HG02588 (cell line): ENCODE results near the gene CBX6.
"Not testable (repeated sequence)": the region's sequence is repeated elsewhere in the genome, so short reads cannot be mapped to it uniquely, and the experiment has no call there.

ENCODE experiments used
- ATAC-seq: cut with Tn5 transposase; IDR thresholded peaks from one replicate; pipeline ENCODE4 v1.9.1; 2021; ENCODE audit warnings: mild to moderate bottlenecking, moderate library complexity; ENCODE audit not compliant: unreplicated experiment

The CBX6 gene

DNA sequence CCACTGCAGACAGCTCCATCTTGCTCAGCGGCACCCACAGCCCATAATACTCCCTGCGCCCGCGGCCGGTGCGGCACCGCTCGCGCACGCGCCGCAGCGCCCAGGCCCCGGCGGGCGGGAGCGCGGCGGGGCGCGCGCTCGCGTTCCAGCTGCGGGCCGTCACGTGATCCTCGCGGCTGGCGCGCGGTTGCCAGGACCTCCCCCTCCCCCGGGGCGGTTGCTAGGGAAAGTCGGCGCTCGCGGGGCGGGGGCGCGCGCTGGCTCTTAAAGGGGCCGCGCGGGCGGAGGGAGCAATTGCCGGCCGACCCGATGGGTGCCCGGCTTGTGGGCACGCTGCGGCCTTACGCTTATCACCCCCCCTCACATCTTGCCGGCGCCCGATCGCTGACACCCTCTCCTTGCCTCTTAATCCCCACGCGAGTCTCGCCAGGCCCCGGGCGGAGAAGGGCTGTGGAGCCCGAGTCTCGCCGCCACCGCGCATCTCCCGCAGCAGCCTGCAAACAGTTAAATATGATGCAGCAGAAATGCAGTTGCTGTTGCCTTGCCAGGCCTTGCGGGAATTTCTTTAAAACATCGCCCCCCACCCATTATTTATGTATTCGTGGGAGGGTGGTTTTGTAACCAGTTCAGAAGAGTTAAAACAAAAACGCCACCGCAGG lies at the start of gene CBX6:
Gene CBX6 (minus strand): TSS at position 45 of the 659 bp plus-strand sequence. CDS start 26 bp downstream, at position 19.
- ATAC-seq = peak; percentile 67

DNA sequence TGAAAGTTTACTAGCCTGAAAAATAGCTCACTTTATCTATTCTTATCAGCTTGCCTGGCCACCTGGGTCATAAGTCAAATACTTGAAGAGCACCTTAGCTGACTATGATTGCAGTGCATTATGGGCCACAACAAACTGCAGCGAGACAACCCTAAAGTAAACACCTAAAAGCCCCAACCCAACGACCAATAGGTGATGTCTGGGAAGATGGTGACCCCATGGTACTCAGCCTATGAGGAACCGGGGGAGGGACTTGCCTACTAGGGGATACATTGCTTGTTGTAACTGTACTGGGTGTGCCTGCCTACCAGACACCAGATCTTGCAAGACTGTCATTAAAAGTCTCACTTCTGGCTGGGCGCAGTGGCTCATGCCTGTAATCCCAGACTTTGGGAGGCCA lies 49.8 kb upstream of the CBX6 start:
- ATAC-seq = no peak

DNA sequence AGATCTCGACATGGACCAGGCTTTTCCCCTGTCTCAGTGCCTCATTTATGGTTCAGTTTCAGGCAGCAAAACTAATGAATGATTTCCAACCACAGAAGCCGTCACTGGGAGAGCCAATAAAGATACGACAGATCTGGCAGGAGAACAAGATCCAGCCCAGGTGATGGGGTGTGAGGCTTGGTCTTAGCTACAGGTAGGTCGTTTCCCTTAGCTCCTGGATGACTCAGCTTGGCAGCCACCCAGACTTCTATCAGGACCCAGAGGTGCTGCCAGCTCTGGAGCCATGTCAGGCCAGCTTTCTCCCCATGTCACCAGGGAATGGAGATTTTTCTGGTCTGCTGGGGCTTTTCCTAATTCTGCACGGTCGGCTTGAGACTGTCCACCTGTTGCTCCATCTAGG lies 49.1 kb upstream of the CBX6 start:
- ATAC-seq = no peak

DNA sequence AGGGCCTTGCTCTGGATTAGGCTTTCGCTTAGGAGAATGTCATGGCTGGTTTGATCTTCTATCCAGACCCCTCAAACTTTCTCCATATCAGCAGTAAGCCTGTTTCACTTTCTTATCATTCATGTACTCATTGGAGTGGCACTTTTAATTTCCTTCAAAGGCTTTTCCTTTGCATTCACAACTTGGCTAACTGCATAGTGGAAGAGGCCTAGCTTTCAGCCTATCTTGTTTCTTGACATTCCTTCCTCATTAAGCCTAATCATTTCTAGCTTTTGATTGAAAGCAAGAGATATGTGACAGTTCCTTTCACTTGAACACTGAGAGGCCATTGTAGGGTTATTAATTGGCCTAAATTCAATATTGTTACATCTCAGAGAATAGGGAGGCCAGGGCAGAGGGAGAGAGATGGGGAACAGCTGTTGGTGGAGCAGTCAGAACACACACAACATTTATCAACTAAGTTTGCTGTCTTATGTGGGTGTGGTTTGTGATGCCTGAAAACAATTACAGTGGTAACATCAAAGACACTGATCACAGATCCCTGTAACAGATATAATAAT lies 47.7 kb upstream of the CBX6 start:
- ATAC-seq = no peak

DNA sequence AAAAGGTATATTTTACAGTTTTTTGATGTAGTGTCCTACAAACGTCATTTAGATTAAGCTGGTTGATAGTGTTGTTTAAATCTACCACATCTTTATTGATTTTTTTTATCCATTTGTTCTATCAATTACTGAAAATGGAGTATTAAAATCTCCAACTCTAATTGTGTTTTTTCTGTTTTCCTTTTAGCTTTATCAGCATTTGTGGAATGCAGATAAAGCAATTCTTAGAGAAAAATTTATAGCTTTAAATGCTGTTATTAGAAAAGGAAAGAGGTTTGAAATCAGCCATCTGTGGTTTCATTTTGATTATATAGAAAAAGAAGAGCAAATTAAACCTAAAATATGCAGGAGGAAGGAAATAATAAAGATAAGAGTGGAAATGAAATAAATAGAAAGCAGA lies 39.4 kb upstream of the CBX6 start:
- ATAC-seq = no peak

DNA sequence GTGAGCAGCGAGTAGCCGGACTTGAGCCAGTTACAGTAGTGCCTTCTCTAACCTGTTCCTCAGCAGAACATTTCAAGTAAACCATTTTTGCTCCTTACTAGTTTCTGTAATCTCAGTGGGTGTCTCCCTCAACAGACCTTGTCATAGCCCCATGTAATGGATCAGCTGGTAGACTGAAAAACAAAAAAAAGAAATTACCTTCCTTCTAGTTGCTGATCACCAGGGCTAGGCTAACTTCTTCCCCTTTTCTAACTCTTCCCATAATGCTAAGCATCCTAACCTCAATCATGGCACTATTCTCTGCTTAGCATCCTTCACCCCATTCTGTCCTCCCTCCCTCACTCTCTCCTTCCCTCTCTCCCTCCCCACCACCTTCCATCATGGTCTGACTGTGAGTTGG lies 35.8 kb upstream of the CBX6 start:
- no peak for ATAC-seq

DNA sequence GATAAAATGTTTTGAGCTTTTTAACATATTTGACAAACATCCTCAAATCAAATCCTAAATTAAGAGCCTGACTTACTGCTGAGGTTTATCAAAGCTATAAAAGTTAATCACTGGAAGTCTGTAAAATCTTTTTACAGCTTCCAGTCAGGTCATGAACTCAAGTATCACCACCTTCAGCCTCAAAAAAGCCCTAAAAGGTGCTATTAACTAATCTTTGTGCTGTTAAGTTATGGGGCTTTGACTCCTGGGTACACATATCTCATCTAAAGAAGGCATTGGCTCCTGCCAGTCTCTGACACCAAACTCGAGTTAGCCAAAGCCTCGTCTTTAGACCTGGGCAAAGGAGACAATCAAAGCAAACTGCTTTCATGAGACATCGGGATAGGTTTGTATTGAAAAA lies 34.0 kb upstream of the CBX6 start:
- no peak for ATAC-seq

DNA sequence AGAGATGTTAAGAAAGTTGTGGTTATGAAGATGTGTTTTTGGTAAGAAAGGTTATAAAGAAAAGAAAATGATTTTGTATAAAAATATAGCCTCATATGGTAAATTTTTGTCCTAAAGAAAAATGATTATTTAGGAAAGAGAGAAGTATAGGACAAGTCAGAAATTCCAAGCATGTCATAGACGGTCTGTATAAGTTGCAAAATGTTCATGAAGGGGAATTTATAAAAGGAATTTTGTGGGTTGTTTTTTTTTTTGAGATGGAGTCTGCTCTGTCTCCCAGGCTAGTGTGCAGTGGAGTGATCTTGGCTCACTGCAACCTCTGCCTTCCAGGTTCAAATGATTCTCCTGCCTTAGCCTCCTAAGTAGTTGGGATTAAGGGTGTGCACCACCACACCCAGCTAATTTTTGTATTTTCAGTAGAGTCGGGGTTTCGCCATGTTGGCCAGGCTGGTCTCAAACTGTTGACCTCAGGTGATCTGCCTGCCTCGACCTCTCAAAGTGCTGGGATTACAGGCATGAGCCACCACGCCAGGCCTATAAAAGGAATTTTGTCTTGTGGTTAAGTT lies 32.1 kb upstream of the CBX6 start:
- not testable (repeated sequence) for ATAC-seq

DNA sequence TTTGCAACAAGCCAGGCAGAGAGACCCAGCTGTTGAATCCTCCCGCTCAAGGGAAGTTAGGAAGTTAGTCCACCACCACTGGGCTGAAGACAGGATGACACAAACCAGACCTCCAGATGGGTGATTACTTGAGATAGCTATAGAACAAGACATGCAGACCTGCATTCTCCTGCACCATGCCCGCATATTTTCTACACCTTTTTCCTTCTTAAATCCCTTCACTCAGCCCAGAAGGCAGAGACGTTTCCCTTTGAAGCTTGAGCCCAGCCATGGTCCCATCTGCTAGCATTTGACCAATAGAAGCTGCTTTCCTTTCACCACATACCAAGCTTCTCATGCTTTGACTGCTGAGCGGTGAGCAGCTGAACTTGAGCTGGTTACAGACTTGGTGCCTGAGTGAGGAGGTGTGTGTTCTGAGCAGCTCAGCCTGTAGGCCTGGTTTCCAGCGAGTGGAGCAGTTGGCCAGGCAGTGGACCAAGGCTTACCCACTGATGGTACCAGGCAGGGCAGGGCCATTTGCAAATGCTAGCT lies 29.2 kb upstream of the CBX6 start:
- ATAC-seq = no peak

DNA sequence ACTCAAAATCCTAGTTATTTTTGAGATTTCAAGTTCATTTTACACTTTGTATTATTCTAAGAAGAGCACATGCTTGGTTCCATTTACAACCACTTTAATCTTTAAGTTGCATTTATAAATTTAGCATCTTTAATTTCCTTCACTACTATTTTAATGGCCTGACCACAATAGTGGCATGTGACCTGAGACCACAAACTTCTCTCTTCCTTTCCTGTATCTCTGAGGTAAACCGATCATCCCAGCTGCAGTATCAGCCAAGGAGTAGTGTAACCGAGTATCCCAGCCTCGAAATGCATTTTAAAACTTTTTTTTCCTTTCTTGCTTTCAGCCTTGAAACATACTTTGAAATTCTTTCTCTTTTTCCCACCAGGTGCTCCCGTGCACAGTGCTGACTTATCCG lies 28.7 kb upstream of the CBX6 start:
- no peak for ATAC-seq

DNA sequence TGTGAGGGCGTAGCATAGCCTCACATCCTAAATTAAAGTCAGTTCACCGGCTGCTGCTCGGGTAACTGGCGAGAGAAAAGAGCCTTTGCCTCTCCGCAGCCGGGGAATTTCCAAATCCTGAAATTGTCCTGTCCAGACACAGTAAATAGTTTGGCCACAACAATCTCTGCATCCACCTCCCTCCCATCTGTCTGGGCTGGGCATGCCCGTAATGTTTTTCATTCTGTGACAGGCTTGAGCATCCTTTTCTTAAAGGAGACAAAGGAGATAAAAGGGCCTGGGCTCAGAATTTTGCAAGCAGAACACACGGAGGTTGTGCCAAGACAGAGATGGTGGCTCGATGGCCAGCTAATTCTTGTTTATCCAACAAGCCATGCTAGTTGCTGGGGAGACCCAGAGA lies 19.2 kb upstream of the CBX6 start:
- ATAC-seq = no peak

DNA sequence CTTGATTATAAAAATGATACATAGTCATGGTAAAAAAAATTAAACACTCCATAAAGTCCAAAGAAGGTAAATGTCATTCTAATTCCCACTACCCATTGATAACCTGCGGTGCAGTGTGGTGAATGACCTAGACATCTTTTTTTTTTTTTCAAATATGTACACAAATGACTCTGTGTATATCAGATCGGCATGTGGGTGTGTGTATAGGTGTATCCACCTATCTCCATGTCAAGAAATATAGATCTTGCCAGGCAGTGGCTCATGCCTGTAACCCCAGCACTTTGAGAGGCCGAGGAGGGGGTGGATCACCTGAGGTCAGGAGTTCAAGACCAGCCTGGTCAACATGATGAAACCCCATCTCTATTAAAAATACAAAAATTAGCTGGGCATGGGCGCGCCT lies 18.4 kb upstream of the CBX6 start:
- no peak for ATAC-seq

DNA sequence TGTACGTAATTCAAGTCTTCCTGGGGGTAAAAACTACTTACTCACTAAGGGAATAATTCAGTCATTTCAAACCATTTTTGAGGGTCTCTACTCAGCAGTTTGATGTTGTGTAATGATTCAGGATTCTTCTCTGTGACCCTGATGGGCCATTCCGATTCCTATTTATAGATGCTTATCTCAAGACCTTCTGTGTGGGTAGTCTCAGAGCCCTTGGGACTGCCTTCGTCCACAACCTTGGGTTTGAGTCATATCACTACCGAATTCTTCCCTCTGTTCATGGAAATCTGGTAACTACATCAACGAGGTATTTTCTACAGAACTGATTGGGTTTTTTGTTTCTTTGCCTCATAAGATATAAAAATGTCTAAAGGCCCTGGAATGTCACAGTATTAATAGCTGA lies 14.3 kb upstream of the CBX6 start:
- no peak for ATAC-seq

DNA sequence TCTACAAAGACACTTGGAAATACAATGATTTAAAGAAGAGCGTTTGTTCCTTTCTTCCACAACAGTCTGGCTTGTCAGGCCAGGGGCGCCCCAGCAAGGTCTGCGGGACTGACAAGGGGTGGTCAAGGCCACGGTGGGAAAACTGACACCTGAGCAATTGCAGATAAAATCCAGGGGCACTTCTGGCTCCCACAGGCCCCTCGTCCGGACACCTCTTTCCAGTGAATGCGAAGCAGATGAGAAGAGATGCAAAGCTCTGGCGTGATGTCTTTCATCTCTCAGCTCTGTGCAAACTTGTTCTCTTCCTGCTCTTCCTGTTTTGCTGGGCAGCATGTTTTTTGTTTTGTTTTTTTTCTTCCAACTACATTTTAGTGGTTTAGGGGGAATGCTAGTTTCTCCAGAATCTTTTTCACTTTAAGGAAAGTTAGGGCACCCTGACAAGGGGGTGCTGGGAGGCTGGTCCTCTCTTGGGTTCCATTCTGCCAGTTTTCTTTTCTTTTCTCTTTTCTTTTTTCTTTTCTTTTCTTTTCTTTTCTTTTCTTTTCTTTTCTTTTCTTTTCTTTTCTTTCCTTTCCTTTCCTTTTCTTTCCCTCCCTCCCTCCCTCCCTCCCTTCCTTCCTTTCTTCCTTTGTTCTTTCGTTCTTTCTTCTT lies 11.1 kb upstream of the CBX6 start:
- ATAC-seq = no peak

DNA sequence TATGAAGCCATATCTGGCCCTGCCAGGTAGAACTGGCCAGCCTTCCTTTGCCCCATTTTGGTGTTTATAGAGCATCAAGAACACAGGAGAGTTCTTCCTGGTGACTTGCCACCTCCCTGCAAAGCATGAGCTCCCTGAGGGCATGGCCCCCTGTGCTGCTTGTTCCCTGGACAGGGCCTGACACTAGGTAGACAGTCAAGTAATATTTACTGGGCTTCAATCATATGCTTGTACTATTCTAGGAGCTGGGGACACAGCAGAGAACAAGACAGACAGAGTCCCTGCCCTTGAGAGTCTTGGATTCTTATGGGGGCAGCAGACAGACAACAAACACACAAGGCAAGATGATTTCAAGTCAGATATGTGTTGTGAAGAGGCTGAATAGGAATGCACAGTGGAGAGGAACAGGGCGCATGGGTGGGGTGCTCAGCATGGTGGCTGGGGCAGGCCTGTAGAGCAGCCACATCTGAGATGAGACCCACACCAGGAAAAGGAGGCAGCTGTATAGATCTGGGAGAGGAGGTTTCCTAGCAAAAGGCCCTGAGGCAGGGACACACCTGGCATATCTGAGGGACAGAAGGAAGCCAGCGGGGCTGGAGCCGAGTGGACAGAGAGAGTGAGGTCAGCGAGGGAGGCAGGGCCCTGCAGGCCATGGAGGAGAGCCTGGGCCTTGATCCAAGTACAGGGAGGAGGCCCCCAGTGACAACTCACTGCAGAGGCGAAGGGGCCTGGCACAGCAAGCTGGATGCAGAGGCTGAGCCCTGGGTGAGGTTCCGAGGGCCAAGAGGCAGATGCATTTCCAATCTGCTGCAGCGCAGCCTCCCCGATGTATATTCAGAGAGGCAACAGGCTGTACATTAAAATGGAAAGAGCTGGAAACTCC lies 10.2 kb upstream of the CBX6 start:
- no peak for ATAC-seq

DNA sequence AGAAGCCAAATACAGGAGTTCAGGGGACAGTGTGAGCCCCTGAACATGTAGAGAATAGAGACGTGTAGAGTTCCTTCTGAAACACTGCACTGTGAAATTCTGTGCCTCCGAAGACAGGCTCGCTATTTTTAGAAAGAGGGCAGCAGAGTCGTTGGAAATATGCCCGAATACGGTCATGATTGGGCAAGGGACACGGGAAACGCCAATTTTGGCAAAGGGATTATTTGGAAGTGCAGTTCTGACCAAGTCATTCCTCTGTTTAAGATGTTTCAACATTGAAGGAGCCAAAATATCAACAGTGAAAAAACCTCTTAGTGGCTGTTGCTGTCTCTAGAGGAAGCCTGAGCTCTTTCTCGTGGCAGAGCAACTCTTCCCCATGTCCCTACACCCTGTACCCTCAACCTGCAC lies 9.5 kb upstream of the CBX6 start:
- ATAC-seq = no peak

DNA sequence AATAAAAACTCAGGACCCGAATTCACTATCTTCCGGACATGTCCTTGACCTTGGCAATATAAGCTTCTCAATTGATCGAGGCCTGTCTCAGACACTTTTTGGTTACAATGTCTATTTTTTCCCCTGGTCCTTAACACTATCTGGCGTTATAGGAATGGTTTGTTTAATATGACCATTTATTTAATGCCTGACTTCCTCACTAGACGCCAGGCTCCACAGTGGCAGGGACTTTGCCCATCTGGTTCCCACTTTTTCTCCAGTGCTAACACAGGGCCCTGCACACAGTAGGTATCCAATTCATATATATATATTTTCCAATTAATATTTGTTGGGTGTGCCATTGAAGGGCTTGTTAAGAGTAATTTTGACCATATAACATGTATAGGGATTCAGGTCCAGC lies 7.9 kb upstream of the CBX6 start:
- no peak for ATAC-seq

DNA sequence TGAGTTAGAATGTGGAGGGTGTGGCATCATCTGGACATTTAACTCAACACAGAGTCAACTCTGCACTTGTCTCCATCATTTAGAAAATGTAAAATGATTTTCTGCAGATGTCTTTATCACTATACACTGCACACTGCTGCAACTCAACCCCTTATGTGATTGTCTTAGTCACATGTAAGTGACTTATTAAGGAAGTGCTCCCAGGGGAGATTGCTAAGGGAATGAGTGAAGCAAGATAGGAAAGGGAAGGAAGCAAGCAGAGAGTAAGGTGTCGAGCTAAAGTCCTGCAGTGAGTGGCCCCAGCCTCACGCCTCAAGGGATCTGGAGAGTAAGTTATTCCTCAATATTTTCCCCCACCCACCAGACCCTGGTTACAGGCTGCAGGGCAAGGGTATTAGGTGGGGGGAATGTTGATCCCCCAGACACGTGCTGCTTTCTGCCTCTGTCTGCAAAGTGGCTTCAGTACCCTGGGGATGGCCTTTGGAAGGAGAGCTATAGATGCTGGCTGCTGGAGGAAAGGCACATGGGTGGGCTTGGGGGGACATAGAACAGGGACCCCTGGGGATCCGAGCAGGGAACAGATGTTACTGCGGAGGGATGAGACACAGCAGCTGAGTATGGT lies 7.2 kb upstream of the CBX6 start:
- ATAC-seq = no peak

DNA sequence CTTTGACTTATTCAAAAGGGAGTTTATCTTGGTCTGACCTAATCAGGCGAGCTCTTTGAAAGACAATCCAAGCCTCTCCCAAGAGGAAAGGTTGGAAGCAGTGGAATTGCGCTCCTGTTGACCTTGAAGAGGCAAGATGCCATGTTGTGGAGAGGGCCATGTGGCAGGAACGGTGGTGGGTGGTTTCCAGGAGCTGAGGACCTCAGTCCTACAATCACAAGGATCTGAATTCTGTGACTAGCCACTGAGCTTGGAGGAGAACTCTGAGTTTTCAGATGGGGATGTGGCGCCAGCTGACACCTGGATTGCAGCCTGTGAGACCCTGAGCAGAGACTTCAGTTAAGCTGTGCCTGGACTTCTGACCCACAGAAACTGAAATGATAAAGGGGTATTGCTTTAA lies 6.0 kb upstream of the CBX6 start:
- no peak for ATAC-seq

DNA sequence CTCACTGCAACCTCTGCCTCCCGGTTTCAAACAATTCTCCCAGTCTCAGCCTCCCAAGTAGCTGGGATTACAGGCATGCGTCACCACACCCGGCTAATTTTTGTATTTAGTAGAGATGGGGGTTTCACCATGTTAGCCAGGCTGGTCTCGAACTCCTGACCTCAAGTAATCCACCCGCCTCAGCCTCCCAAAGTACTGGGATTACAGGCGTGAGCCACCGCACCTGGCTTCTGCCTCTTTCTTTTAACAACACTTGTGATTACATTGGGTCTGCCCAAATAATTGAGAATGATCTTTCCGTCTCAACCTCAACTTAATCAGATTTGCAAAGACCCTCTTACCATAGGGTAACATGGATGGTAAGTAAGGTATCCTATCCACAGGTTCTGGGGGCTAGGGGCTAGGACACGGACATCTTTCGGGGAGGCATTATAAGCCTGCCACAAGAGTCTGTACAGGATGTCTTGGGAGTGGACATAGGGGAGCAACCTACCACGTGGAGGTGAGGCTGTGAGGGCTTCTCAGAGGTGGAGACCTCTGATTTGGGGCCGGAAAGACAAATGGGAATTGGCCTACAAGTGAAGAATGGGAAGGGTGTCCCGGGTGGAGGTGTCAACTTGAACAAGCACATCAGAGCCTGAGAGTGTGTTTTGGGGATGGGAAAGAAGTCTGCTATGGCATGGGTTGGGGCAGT lies 2.7 kb upstream of the CBX6 start:
- no peak for ATAC-seq
